GM23338 (cell line): ENCODE results near the gene KLHL22. TPM values are rescaled to one million over a fixed set of nuclear protein-coding genes. Genes with fewer than 3 reads are reported as not detected.

Experiments used
- ATAC-seq: fragments of 200-7000 bp; cut with Tn5 transposase; 3 replicates; pipeline ENCODE4 v1.9.1; 2020
- DNase-seq: peaks from one replicate; pipeline ENCODE4 v3.0.0-alpha.2; 2015; ENCODE audit warnings: low spot score
- H2AFZ ChIP-seq: fragments of 200-600 bp; sonication (generic); 2 replicates; pipeline ENCODE4 v1.8.0; 2016; ENCODE audit warnings: antibody characterized with exemption, mild to moderate bottlenecking, moderate library complexity
- H3F3A ChIP-seq: fragments of 200-600 bp; sonication (generic); replicated peaks from 2 replicates; pipeline ENCODE4 v1.8.0; 2017; ENCODE audit warnings: antibody characterized with exemption, mixed run types, low read depth
- H3K27ac ChIP-seq: fragments of 200-600 bp; sonication (generic); 2 replicates; pipeline ENCODE4 v1.6.1; 2016; ENCODE audit warnings: low read depth
- H3K27me3 ChIP-seq: fragments of 200-600 bp; sonication (generic); 2 replicates; pipeline ENCODE4 v1.8.0; 2016; ENCODE audit warnings: mild to moderate bottlenecking, mixed run types, moderate library complexity; ENCODE audit not compliant: insufficient read depth
- H3K36me3 ChIP-seq: fragments of 200-600 bp; sonication (generic); 2 replicates; pipeline ENCODE4 v1.8.0; 2016; ENCODE audit warnings: mild to moderate bottlenecking; ENCODE audit not compliant: insufficient read depth
- H3K4me1 ChIP-seq: fragments of 200-600 bp; sonication (generic); 2 replicates; pipeline ENCODE4 v1.8.0; 2016; ENCODE audit warnings: mild to moderate bottlenecking, moderate library complexity; ENCODE audit not compliant: insufficient read depth
- H3K4me2 ChIP-seq: fragments of 200-600 bp; sonication (generic); 2 replicates; pipeline ENCODE4 v1.7.1; 2017; ENCODE audit warnings: mixed run types
- H3K4me3 ChIP-seq: fragments of 200-600 bp; sonication (generic); 2 replicates; pipeline ENCODE4 v1.6.1; 2016; ENCODE audit warnings: mixed run types
- H3K79me2 ChIP-seq: fragments of 200-600 bp; sonication (generic); replicated peaks from 2 replicates; pipeline ENCODE4 v1.8.0; 2017; ENCODE audit warnings: mild to moderate bottlenecking; ENCODE audit not compliant: insufficient read depth
- H3K9me2 ChIP-seq: fragments of 200-600 bp; sonication (generic); 2 replicates; pipeline ENCODE4 v1.8.0; 2017; ENCODE audit not compliant: insufficient read depth
- H4K20me1 ChIP-seq: fragments of 200-600 bp; sonication (generic); replicated peaks from 2 replicates; pipeline ENCODE4 v1.8.0; 2017; ENCODE audit warnings: mild to moderate bottlenecking; ENCODE audit not compliant: insufficient read depth
- H3K27ac Mint-ChIP-seq: 2 replicates; pipeline ENCODE4 v1.8.0; 2020; ENCODE audit warnings: inconsistent platforms, mild to moderate bottlenecking, moderate library complexity, mixed read lengths
- H3K27me3 Mint-ChIP-seq: 3 replicates; pipeline ENCODE4 v1.8.0; 2022; ENCODE audit warnings: low read depth, mild to moderate bottlenecking, moderate library complexity, mixed read lengths, inconsistent platforms; ENCODE audit not compliant: insufficient read depth, poor library complexity
- H3K36me3 Mint-ChIP-seq: 3 replicates; pipeline ENCODE4 v1.8.0; 2021; ENCODE audit warnings: low read depth, mild to moderate bottlenecking, inconsistent platforms, moderate library complexity, mixed read lengths
- H3K4me1 Mint-ChIP-seq: 3 replicates; pipeline ENCODE4 v1.8.0; 2020; ENCODE audit warnings: mild to moderate bottlenecking, inconsistent platforms, mixed read lengths
- H3K4me3 Mint-ChIP-seq: 3 replicates; pipeline ENCODE4 v1.8.0; 2021; ENCODE audit warnings: moderate library complexity, mild to moderate bottlenecking, inconsistent platforms, mixed read lengths
- H3K9me3 Mint-ChIP-seq: 3 replicates; pipeline ENCODE4 v1.8.0; 2020; ENCODE audit warnings: moderate library complexity, mild to moderate bottlenecking, inconsistent platforms, mixed read lengths
- CREB1 ChIP-seq: fragments of 250-450 bp; sonication (Bioruptor Pico); IDR thresholded peaks from 2 replicates; pipeline ENCODE4 v1.5.0; 2020; ENCODE audit warnings: low read depth, mild to moderate bottlenecking, moderate library complexity
- CTCF ChIP-seq, 2 experiments: fragments of 200-600 bp in 1 of 2; sonication (generic) in 1 of 2; conservative IDR thresholded peaks; 2 replicates each; pipeline versions ENCODE4 v1.5.1 to v1.6.1; 2016 to 2017; ENCODE audit warnings: antibody characterized with exemption in 2 of 2, low read depth in 2 of 2, mild to moderate bottlenecking in 2 of 2, moderate library complexity in 1 of 2
- ETS1 ChIP-seq: IDR thresholded peaks from 2 replicates; pipeline ENCODE4 v1.6.1; 2016; ENCODE audit warnings: antibody characterized with exemption
- EZH2 ChIP-seq: fragments of 200-600 bp; sonication (generic); IDR thresholded peaks from one replicate; pipeline ENCODE4 v1.8.0; 2017; ENCODE audit warnings: antibody characterized with exemption, mild to moderate bottlenecking, low read depth; ENCODE audit not compliant: unreplicated experiment
- EZH2phosphoT487 ChIP-seq: fragments of 200-600 bp; sonication (generic); IDR thresholded peaks from one replicate; pipeline ENCODE4 v1.8.1; 2018; ENCODE audit warnings: antibody characterized with exemption; ENCODE audit not compliant: unreplicated experiment
- JUNB ChIP-seq: IDR thresholded peaks from one replicate; pipeline ENCODE4 v1.6.1; 2016; ENCODE audit warnings: antibody characterized with exemption; ENCODE audit not compliant: unreplicated experiment
- NANOG ChIP-seq: IDR thresholded peaks from 2 replicates; pipeline ENCODE4 v1.6.1; 2016; ENCODE audit warnings: antibody characterized with exemption, borderline replicate concordance
- POLR2AphosphoS5 ChIP-seq: IDR thresholded peaks from 2 replicates; pipeline ENCODE4 v1.6.1; 2016; ENCODE audit warnings: antibody characterized with exemption, low read depth
- STAT1 ChIP-seq: IDR thresholded peaks from one replicate; pipeline ENCODE4 v1.6.1; 2016; ENCODE audit warnings: antibody characterized with exemption; ENCODE audit not compliant: unreplicated experiment
- ZNF114 ChIP-seq: fragments of 250-450 bp; sonication (Bioruptor Pico); IDR thresholded peaks from 2 replicates; pipeline ENCODE4 v1.5.0; 2020; ENCODE audit warnings: mild to moderate bottlenecking, moderate library complexity
- ZNF331 ChIP-seq: fragments of 250-450 bp; sonication (Bioruptor Pico); IDR thresholded peaks from 2 replicates; pipeline ENCODE4 v1.5.0; 2020; ENCODE audit warnings: low read depth, mild to moderate bottlenecking, moderate library complexity
- polyA plus RNA-seq: library from polyadenylated mRNA; unstranded; fragments of >200 nt; fragmentation: Nextera tagmentation; extraction: Ambion mirVana; gene quantifications from 2 replicates; pipeline ENCODE4 v1.2.1, GENCODE V29; 2016
- total RNA-seq: library from RNA; depleted of rRNA; stranded (reverse); fragments of >200 nt; shearing (Covaris generic); gene quantifications from 2 replicates; pipeline ENCODE4 v1.2.3, GENCODE V29; 2014
- TF ChIP-seq, protein P1 (sequence below): IDR thresholded peaks from one replicate; pipeline ENCODE4 v1.6.1; 2018; ENCODE audit warnings: antibody characterized with exemption; ENCODE audit not compliant: unreplicated experiment
- TF ChIP-seq, protein P2 (sequence below): fragments of 250-450 bp; sonication (Bioruptor Pico); IDR thresholded peaks from 2 replicates; pipeline ENCODE4 v1.5.0; 2020; ENCODE audit warnings: mild to moderate bottlenecking, moderate library complexity

The KLHL22 gene
- total and polyA plus RNA-seq, 2 experiments from 2014 or later, result 2.4 to 16.0 TPM

- no peaks in the 10 kb centered on the region for H3F3A ChIP-seq
- Mint-ChIP-seq H3K9me3 (no peaks in the 10 kb centered on the region), H3K4me1 (no peaks in the 10 kb centered on the region), H3K27ac (no peak overlapping the region), H3K27me3 (peaks cover 6% of the 10 kb centered on the region), H3K4me3 (no peak overlapping the region), H3K36me3 (no peaks in the 10 kb centered on the region)
- TF ChIP-seq, protein P1, sequence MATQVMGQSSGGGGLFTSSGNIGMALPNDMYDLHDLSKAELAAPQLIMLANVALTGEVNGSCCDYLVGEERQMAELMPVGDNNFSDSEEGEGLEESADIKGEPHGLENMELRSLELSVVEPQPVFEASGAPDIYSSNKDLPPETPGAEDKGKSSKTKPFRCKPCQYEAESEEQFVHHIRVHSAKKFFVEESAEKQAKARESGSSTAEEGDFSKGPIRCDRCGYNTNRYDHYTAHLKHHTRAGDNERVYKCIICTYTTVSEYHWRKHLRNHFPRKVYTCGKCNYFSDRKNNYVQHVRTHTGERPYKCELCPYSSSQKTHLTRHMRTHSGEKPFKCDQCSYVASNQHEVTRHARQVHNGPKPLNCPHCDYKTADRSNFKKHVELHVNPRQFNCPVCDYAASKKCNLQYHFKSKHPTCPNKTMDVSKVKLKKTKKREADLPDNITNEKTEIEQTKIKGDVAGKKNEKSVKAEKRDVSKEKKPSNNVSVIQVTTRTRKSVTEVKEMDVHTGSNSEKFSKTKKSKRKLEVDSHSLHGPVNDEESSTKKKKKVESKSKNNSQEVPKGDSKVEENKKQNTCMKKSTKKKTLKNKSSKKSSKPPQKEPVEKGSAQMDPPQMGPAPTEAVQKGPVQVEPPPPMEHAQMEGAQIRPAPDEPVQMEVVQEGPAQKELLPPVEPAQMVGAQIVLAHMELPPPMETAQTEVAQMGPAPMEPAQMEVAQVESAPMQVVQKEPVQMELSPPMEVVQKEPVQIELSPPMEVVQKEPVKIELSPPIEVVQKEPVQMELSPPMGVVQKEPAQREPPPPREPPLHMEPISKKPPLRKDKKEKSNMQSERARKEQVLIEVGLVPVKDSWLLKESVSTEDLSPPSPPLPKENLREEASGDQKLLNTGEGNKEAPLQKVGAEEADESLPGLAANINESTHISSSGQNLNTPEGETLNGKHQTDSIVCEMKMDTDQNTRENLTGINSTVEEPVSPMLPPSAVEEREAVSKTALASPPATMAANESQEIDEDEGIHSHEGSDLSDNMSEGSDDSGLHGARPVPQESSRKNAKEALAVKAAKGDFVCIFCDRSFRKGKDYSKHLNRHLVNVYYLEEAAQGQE, result no peak
- TF ChIP-seq ZNF331, result no peak
- no peak for TF ChIP-seq NANOG
- no peak for TF ChIP-seq CTCF (conservative IDR thresholded peaks at IDR 0.05; ENCODE audit: low read depth in 2 of 2)
- no peak for TF ChIP-seq ZNF114 (CRISPR knock-in tag)
- TF ChIP-seq POLR2AphosphoS5, result no peak
- TF ChIP-seq CREB1, result no peak
- TF ChIP-seq ETS1, result no peak
- no peak for TF ChIP-seq STAT1
- no peak for TF ChIP-seq EZH2
- TF ChIP-seq JUNB, result no peak
- TF ChIP-seq EZH2phosphoT487, result no peak
- TF ChIP-seq, protein P2, sequence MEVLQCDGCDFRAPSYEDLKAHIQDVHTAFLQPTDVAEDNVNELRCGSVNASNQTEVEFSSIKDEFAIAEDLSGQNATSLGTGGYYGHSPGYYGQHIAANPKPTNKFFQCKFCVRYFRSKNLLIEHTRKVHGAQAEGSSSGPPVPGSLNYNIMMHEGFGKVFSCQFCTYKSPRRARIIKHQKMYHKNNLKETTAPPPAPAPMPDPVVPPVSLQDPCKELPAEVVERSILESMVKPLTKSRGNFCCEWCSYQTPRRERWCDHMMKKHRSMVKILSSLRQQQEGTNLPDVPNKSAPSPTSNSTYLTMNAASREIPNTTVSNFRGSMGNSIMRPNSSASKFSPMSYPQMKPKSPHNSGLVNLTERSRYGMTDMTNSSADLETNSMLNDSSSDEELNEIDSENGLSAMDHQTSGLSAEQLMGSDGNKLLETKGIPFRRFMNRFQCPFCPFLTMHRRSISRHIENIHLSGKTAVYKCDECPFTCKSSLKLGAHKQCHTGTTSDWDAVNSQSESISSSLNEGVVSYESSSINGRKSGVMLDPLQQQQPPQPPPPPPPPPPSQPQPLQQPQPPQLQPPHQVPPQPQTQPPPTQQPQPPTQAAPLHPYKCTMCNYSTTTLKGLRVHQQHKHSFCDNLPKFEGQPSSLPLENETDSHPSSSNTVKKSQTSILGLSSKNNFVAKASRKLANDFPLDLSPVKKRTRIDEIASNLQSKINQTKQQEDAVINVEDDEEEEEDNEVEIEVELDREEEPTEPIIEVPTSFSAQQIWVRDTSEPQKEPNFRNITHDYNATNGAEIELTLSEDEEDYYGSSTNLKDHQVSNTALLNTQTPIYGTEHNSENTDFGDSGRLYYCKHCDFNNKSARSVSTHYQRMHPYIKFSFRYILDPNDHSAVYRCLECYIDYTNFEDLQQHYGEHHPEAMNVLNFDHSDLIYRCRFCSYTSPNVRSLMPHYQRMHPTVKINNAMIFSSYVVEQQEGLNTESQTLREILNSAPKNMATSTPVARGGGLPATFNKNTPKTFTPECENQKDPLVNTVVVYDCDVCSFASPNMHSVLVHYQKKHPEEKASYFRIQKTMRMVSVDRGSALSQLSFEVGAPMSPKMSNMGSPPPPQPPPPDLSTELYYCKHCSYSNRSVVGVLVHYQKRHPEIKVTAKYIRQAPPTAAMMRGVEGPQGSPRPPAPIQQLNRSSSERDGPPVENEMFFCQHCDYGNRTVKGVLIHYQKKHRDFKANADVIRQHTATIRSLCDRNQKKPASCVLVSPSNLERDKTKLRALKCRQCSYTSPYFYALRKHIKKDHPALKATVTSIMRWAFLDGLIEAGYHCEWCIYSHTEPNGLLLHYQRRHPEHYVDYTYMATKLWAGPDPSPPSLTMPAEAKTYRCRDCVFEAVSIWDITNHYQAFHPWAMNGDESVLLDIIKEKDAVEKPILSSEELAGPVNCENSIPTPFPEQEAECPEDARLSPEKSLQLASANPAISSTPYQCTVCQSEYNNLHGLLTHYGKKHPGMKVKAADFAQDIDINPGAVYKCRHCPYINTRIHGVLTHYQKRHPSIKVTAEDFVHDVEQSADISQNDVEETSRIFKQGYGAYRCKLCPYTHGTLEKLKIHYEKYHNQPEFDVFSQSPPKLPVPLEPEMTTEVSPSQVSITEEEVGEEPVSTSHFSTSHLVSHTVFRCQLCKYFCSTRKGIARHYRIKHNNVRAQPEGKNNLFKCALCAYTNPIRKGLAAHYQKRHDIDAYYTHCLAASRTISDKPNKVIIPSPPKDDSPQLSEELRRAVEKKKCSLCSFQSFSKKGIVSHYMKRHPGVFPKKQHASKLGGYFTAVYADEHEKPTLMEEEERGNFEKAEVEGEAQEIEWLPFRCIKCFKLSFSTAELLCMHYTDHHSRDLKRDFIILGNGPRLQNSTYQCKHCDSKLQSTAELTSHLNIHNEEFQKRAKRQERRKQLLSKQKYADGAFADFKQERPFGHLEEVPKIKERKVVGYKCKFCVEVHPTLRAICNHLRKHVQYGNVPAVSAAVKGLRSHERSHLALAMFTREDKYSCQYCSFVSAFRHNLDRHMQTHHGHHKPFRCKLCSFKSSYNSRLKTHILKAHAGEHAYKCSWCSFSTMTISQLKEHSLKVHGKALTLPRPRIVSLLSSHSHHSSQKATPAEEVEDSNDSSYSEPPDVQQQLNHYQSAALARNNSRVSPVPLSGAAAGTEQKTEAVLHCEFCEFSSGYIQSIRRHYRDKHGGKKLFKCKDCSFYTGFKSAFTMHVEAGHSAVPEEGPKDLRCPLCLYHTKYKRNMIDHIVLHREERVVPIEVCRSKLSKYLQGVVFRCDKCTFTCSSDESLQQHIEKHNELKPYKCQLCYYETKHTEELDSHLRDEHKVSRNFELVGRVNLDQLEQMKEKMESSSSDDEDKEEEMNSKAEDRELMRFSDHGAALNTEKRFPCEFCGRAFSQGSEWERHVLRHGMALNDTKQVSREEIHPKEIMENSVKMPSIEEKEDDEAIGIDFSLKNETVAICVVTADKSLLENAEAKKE, result no peak
- H3K36me3 ChIP-seq, result no peaks in the 10 kb centered on the region
- ATAC-seq, result no peak
- no peak overlapping the region for H2AFZ ChIP-seq
- H4K20me1 ChIP-seq, result no peaks in the 10 kb centered on the region; the same call in 1 of the 2 replicates
- no peak overlapping the region for H3K27ac ChIP-seq
- no peak overlapping the region for H3K4me3 ChIP-seq
- no peaks in the 10 kb centered on the region for H3K9me2 ChIP-seq
- DNase-seq, result no peak
- H3K79me2 ChIP-seq, result no peaks in the 10 kb centered on the region
- H3K4me2 ChIP-seq, result no peak overlapping the region
- H3K27me3 ChIP-seq, result no peaks in the 10 kb centered on the region
- no peaks in the 10 kb centered on the region for H3K4me1 ChIP-seq
Measured at GRCh38 chr22:20448630-20449029, 47.0 kb downstream of the KLHL22 start.
